GM10847 (cell line): ENCODE data around the gene UQCRH.
A peak's percentile ranks its signal among the peaks of the same experiment; 100 is the strongest.

Experiments used
- POLR2A ChIP-seq: IDR thresholded peaks from 2 replicates; pipeline ENCODE4 v1.6.1; 2011; ENCODE audit not compliant: insufficient read length; ENCODE audit errors: extremely low read depth

Gene UQCRH

GRCh38 chr1:46315669-46316403, 12.3 kb downstream of the UQCRH start:
- TF ChIP-seq POLR2A, result no peak

DNA sequence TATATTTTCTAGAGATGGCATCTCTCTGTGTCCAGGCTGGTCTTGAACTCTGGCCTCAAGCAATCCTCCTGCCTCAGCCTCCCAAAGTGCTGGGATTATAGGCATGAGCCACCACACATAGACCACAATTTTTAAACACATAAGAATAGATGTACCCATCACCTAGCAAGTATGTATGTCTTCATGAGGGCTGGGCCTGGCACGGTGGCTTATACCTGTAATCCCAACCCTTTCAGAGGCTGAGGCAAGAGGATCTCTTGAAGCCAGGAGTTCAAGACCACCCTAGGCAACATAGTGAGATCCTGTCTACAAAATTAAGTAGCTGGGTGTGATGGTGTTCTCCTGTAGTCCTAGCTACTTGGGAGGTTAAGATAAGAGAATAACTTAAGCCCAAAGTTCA, 13.8 kb downstream of the UQCRH start:
- TF ChIP-seq POLR2A, result no peak

DNA sequence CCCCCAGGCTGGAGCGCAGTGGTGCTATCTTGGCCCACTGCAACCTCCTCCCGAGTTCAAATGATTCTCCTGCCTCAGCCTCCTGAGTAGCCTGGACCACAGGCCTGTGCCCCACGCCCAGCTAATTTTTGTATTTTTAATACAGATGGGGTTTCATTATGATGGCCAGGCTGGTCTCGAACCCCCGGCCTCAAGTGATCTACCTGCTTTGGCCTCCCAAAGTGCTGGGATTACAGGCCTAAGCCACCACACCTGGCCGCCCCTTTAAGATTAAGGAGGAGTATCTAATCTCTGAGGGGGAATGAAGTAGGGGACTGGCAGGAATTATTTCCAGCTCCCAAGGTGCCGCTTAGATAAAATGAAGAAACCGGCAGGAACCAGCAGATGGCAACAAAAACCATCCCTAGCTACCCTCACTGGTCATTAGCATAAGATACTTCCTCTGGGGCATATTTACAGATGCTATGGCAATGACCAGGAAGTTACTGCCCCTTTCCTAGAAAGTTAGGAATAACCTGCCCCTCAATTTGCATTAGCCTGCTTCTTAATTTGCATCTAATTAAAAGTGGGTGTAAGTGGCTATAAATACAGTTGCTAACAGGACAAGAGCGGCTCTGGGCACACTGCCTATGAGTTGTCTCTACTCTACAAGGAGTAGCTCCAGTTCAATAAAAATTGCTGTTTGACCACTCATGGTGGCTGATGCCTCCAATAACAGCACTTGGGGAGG, 30.0 kb downstream of the UQCRH start:
- TF ChIP-seq POLR2A, result peak; percentile 53

- peak; percentile 2 for TF ChIP-seq POLR2A
Measured at GRCh38 chr1:46334030-46334384, 30.5 kb downstream of the UQCRH start.

- no peak for TF ChIP-seq POLR2A
Measured at GRCh38 chr1:46335081-46335480, 31.6 kb downstream of the UQCRH start.

- TF ChIP-seq POLR2A, result peak; percentile 80
Measured at GRCh38 chr1:46340404-46341221, 37.1 kb downstream of the UQCRH start, which contains the start of gene NSUN4. TSS of gene NSUN4 (plus strand) at chr1:46340807. CDS start at chr1:46340827, 20 bp downstream.

GRCh38 chr1:46341222-46342083, 38.0 kb downstream of the UQCRH start:
- no peak for TF ChIP-seq POLR2A

- TF ChIP-seq POLR2A, result no peak
Measured at GRCh38 chr1:46342084-46342656, 38.7 kb downstream of the UQCRH start.

DNA sequence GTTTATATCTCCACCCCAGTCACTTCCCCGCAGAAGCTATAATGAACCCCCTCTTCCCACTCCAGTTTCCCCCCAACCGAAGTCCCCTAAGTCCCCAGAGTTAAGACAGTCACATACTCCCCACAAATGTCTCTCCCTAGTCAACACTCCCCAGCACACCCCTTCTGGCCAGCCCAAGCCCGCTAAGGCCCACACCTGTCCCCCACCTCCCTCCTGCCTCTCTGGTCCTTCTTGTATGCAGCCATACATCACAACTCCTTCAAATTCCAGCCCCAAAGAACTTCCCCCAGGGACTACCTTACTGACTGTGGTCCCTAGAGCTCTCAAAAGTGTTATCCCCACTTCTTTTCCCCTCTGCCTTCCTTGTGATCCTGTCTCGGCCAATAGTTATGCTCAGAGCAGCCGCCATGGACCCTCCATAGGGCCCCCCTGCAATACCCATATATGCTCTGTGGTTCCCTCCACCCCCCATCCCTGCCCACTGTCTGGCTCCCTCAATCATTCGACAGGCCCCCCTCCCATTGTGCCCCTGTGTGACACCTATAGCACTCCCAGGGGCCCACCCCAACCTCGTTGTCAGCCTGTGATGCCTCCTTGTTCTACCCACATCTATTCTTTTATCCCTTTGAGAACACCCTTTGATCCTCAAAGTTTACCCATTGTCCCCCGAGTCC, 39.3 kb downstream of the UQCRH start:
- TF ChIP-seq POLR2A, result no peak

GRCh38 chr1:46343351-46343695, 39.8 kb downstream of the UQCRH start:
- TF ChIP-seq POLR2A, result no peak

- TF ChIP-seq POLR2A, result no peak
Measured at GRCh38 chr1:46343705-46344104, 40.2 kb downstream of the UQCRH start.

- no peak for TF ChIP-seq POLR2A
Measured at GRCh38 chr1:46344481-46344880, 41.0 kb downstream of the UQCRH start.

GRCh38 chr1:46345281-46345680, 41.8 kb downstream of the UQCRH start:
- no peak for TF ChIP-seq POLR2A

DNA sequence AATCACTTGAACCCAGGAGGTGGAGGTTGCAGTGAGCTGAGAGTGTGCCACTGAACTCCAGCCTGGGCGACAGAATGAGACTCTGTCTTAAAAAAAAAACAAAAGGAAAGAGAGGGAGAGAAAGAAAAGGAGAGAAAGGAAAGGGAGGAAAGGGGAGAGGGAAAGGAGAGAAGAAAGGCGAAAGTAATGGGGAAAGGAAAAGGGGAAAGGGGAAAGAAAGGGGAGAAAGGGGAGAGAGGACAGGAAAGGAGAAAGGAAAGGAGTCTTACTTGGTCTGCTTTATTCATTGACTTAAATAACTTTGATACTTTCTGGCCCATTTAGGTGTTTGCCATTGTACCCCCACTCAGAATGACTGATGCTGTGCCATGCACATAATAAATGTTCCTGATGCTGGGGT, 48.9 kb downstream of the UQCRH start:
- no peak for TF ChIP-seq POLR2A
